ENCODE data around the gene IRF9.

IRF9 gene

GRCh38 chr14:24130380-24130716, 30.7 kb upstream of the IRF9 start, which contains the start of gene FITM1:
TSS of gene FITM1 (plus strand) at chr14:24130659. CDS start at chr14:24131564, 905 bp downstream.
- CTCF ChIA-PET: no interaction called here
- Histone ChIP-seq H3K36me3 (ENCODE audit: control insufficient read depth in 2 of 2, insufficient read depth in 1 of 2, low read length in 2 of 2) (no peaks in the 10 kb centered on the region), H3K27ac (ENCODE audit: extremely low read depth, low read depth, low read length) (no peak within 1 kb of the TSS), H3K4me1 (ENCODE audit: control insufficient read depth, insufficient read depth, low read length) (no peaks in the 10 kb centered on the region), H3K9me3 (ENCODE audit: control insufficient read depth, insufficient read depth, low read depth, low read length) (no peaks in the 10 kb centered on the region), H3K4me3 (ENCODE audit: low read depth, low read length) (no peak within 1 kb of the TSS)
- TF ChIP-seq ZNF114 (tag by site-specific recombination; IDR thresholded peaks at IDR 0.05) (no peak), ZNF23 (tag by site-specific recombination; IDR thresholded peaks at IDR 0.05; ENCODE audit: borderline replicate concordance) (no peak), PBX3 (CRISPR knock-in tag; IDR thresholded peaks at IDR 0.05) (no peak), PRDM6 (tag by site-specific recombination; IDR thresholded peaks at IDR 0.05) (no peak), HOXC10 (CRISPR knock-in tag; IDR thresholded peaks at IDR 0.05) (no peak), GLI2 (tag by site-specific recombination; IDR thresholded peaks at IDR 0.05; ENCODE audit: borderline replicate concordance, low read depth) (no peak), KLF8 (tag by site-specific recombination; IDR thresholded peaks at IDR 0.05) (no peak), TRIM28 (IDR thresholded peaks at IDR 0.05; ENCODE audit: borderline replicate concordance, low read length) (no peak), ZNF266 (tag by site-specific recombination; IDR thresholded peaks at IDR 0.05; ENCODE audit: low read depth) (no peak), ZNF701 (tag by site-specific recombination; IDR thresholded peaks at IDR 0.05) (no peak), ZBTB21 (tag by site-specific recombination; IDR thresholded peaks at IDR 0.05) (no peak), ZNF529 (tag by site-specific recombination; IDR thresholded peaks at IDR 0.05; ENCODE audit: insufficient replicate concordance) (no peak), MZF1 (tag by site-specific recombination; IDR thresholded peaks at IDR 0.05; ENCODE audit: borderline replicate concordance) (no peak)
- POLR2A ChIA-PET: interaction anchor here (1.8 kb wide), 1 partner anchor 15 kb away, joined by 5 read pairs; the partner anchor contains the start of genes DCAF11 and NRL

- CTCF ChIA-PET: no interaction called here
- no peak overlapping the region for H3K27ac ChIP-seq (ENCODE audit: extremely low read depth, low read depth, low read length)
- POLR2A ChIA-PET: no interaction called here
- no peaks in the 10 kb centered on the region for H3K36me3 ChIP-seq (ENCODE audit: control insufficient read depth in 2 of 2, insufficient read depth in 1 of 2, low read length in 2 of 2)
- no peaks in the 10 kb centered on the region for H3K4me1 ChIP-seq (ENCODE audit: control insufficient read depth, insufficient read depth, low read length)
- no peak overlapping the region for H3K4me3 ChIP-seq (ENCODE audit: low read depth, low read length)
- H3K9me3 ChIP-seq (ENCODE audit: control insufficient read depth, insufficient read depth, low read depth, low read length): no peaks in the 10 kb centered on the region
- TF ChIP-seq ZNF341 (tag by site-specific recombination; IDR thresholded peaks at IDR 0.05; ENCODE audit: low read depth) (no peak), ZNF704 (tag by site-specific recombination; IDR thresholded peaks at IDR 0.05) (no peak), HOXA7 (CRISPR knock-in tag; IDR thresholded peaks at IDR 0.05; ENCODE audit: borderline replicate concordance) (no peak), ZNF157 (tag by site-specific recombination; IDR thresholded peaks at IDR 0.05) (no peak), ZNF274 (IDR thresholded peaks at IDR 0.05; ENCODE audit: low read length) (no peak), ZNF274 (tag by site-specific recombination; IDR thresholded peaks at IDR 0.05; ENCODE audit: borderline replicate concordance) (no peak), ZNF629 (tag by site-specific recombination; IDR thresholded peaks at IDR 0.05) (no peak), ZNF624 (tag by site-specific recombination; IDR thresholded peaks at IDR 0.05) (no peak), KLF9 (tag by site-specific recombination; IDR thresholded peaks at IDR 0.05; ENCODE audit: low read depth) (no peak), ZNF518A (tag by site-specific recombination; conservative IDR thresholded peaks at IDR 0.05; ENCODE audit: low read depth) (no peak), ZNF768 (tag by site-specific recombination; IDR thresholded peaks at IDR 0.05) (no peak), ZFP37 (tag by site-specific recombination; IDR thresholded peaks at IDR 0.05) (no peak), ZNF174 (tag by site-specific recombination; IDR thresholded peaks at IDR 0.05) (no peak), KLF7 (tag by site-specific recombination; IDR thresholded peaks at IDR 0.05; ENCODE audit: borderline replicate concordance) (no peak), ZNF112 (tag by site-specific recombination; IDR thresholded peaks at IDR 0.05) (no peak)
Observed at GRCh38 chr14:24130717-24131548, 30.1 kb upstream of the IRF9 start.
